K562 (cell line): ENCODE results near the gene OXSR1. TPM values are rescaled to one million over a fixed set of nuclear protein-coding genes. Genes with fewer than 3 reads are reported as not detected.

Experiments used
- BCL6 ChIP-seq: fragments of 250-450 bp; sonication (Bioruptor Pico); IDR thresholded peaks from 2 replicates; pipeline ENCODE4 v1.4.0; 2020
- CBFB ChIP-seq: sonication (generic); formaldehyde crosslinking; IDR thresholded peaks from 2 replicates; pipeline ENCODE4 v1.4.0; 2020; ENCODE audit warnings: mild to moderate bottlenecking, missing genetic modification reagents
- ETS1 ChIP-seq: conservative IDR thresholded peaks from 2 replicates; pipeline ENCODE4 v1.6.1; 2011; ENCODE audit warnings: low read depth, mild to moderate bottlenecking, low read length; ENCODE audit not compliant: control insufficient read depth
- FOXM1 ChIP-seq, 2 experiments: fragments of 450-650 bp in 1 of 2; sonication (generic) in 1 of 2; formaldehyde crosslinking in 1 of 2; IDR thresholded peaks; 2 replicates each; pipeline versions ENCODE4 v1.6.1 to v1.9.0; 2017 to 2022; ENCODE audit warnings: low read depth in 2 of 2, mild to moderate bottlenecking in 2 of 2, missing genetic modification reagents in 1 of 2, moderate library complexity in 1 of 2
- NBN ChIP-seq: fragments of 450-650 bp; IDR thresholded peaks from 2 replicates; pipeline ENCODE4 v1.6.1; 2016; ENCODE audit warnings: low read depth, mild to moderate bottlenecking
- NFE2L1 ChIP-seq: fragments of 450-650 bp; IDR thresholded peaks from 2 replicates; pipeline ENCODE4 v1.6.1; 2016; ENCODE audit warnings: missing genetic modification characterization, low read depth, mild to moderate bottlenecking, missing compliant biosample characterization, moderate library complexity, borderline replicate concordance
- NR0B1 ChIP-seq: fragments of 450-650 bp; IDR thresholded peaks from one replicate; pipeline ENCODE4 v1.6.1; 2018; ENCODE audit warnings: mild to moderate bottlenecking, moderate library complexity; ENCODE audit not compliant: partially characterized antibody
- PKNOX1 ChIP-seq: fragments of 450-650 bp; IDR thresholded peaks from 2 replicates; pipeline ENCODE4 v1.6.1; 2016
- SMAD3 ChIP-seq: fragments of 450-650 bp; formaldehyde crosslinking; conservative IDR thresholded peaks from 2 replicates; pipeline ENCODE4 v1.4.0; 2020; ENCODE audit warnings: mild to moderate bottlenecking
- TEAD2 ChIP-seq: fragments of 450-650 bp; IDR thresholded peaks from 2 replicates; pipeline ENCODE4 v1.6.1; 2016; ENCODE audit warnings: missing genetic modification characterization, control low read depth, missing compliant biosample characterization
- TFE3 ChIP-seq: fragments of 450-650 bp; formaldehyde crosslinking; IDR thresholded peaks from 2 replicates; pipeline ENCODE4 v1.4.0; 2020; ENCODE audit warnings: mild to moderate bottlenecking, mixed read lengths
- THAP12 ChIP-seq: fragments of 250-450 bp; sonication (Bioruptor Pico); IDR thresholded peaks from 2 replicates; pipeline ENCODE4 v1.9.0; 2021; ENCODE audit warnings: mild to moderate bottlenecking, inconsistent platforms
- XRCC4 ChIP-seq: IDR thresholded peaks from one replicate; pipeline ENCODE4 v1.6.1; 2011; ENCODE audit not compliant: insufficient read depth, insufficient read length; ENCODE audit errors: extremely low read depth
- ZNF175 ChIP-seq: fragments of 200-800 bp; sonication (Bioruptor generic); IDR thresholded peaks from 2 replicates; pipeline ENCODE4 v1.6.1; 2016; ENCODE audit warnings: low read depth, mild to moderate bottlenecking, missing genetic modification characterization, missing compliant biosample characterization
- ZNF263 ChIP-seq: sonication (generic); formaldehyde crosslinking; IDR thresholded peaks from 2 replicates; pipeline ENCODE4 v1.8.0; 2022; ENCODE audit warnings: mild to moderate bottlenecking, missing genetic modification reagents, borderline replicate concordance
- ZNF41 ChIP-seq: fragments of 250-450 bp; sonication (Bioruptor Pico); conservative IDR thresholded peaks from 2 replicates; pipeline ENCODE4 v1.4.0; 2020; ENCODE audit warnings: mild to moderate bottlenecking
- ZNF740 ChIP-seq, 3 experiments: fragments of 200-800 bp in 1 of 3; sonication (Bioruptor generic) in 1 of 3; sonication (generic) in 1 of 3; formaldehyde crosslinking in 1 of 3; IDR thresholded peaks; 2 replicates each; pipeline versions ENCODE4 v1.6.1 to v1.8.0; 2016 to 2022; ENCODE audit warnings: mild to moderate bottlenecking in 2 of 3, missing compliant biosample characterization in 2 of 3, missing genetic modification characterization in 2 of 3, missing genetic modification reagents in 1 of 3
- polyA plus RNA-seq, 8 experiments: library from polyadenylated mRNA; depleted of rRNA in 4 of 8; stranded (reverse) in 5 of 8; unstranded in 3 of 8; fragments of >200 nt; fragmentation: Nextera tagmentation in 2 of 8; fragmentation: Illumina TruSeq in 1 of 8; extraction: Ambion mirVana in 2 of 8; extraction: Trizol in 1 of 8; gene quantifications; 2 replicates each; pipeline versions ENCODE4 v1.2.1 to v1.2.3, GENCODE V29; 2011 to 2014; ENCODE audit warnings: inconsistent platforms in 1 of 8, missing spikeins in 1 of 8
- total RNA-seq, 7 experiments: library from RNA; depleted of rRNA in 6 of 7; stranded (reverse); fragments of >200 nt in 6 of 7; fragmentation: Illumina TruSeq in 2 of 7; extraction: Trizol in 2 of 7; gene quantifications; 2 replicates each; pipeline versions ENCODE4 v1.2.1 to v1.2.3, GENCODE V29; 2011 to 2021; ENCODE audit warnings: low replicate concordance in 1 of 7

Gene OXSR1
- total and polyA plus RNA-seq, 9 of the 15 experiments (the other 6 are each of a cell fraction or from before 2014, with no cell fraction given) = 15.7 to 87.6 (median 48.7) TPM

GRCh38 chr3:38164952-38165721, at the start of gene OXSR1 (continued):
- no peak for TF ChIP-seq NR0B1
- TF ChIP-seq ZNF740 (CRISPR knock-in tag; IDR thresholded peaks at IDR 0.05) = no peak
- TF ChIP-seq ZNF740 (tag; IDR thresholded peaks at IDR 0.05) = no peak
- no peak for TF ChIP-seq ZNF263 (CRISPR knock-in tag)
- peak; percentile 100 for TF ChIP-seq NBN
- TF ChIP-seq THAP12 (CRISPR knock-in tag) = peak; percentile 52
- no peak for TF ChIP-seq XRCC4
- no peak for TF ChIP-seq TFE3 (CRISPR knock-in tag)
- no peak for TF ChIP-seq ETS1
- TF ChIP-seq ZNF175 (CRISPR knock-in tag) = peak; percentile 78; the same call in 1 of the 2 replicates
- TF ChIP-seq NFE2L1 = no peak
- no peak; the same call in 1 of the 2 replicates for TF ChIP-seq FOXM1 (IDR thresholded peaks at IDR 0.05; ENCODE audit: low read depth)
- TF ChIP-seq FOXM1 (CRISPR knock-in tag; IDR thresholded peaks at IDR 0.05; ENCODE audit: low read depth) = 0 out of 2 replicates have a peak, but pooled peaks have one; percentile 11
- TF ChIP-seq PKNOX1 = peak; percentile 99
- TF ChIP-seq SMAD3 (CRISPR knock-in tag) = no peak
- no peak for TF ChIP-seq BCL6 (CRISPR knock-in tag)
- TF ChIP-seq TEAD2 = no peak
- no peak for TF ChIP-seq ZNF41 (CRISPR knock-in tag)
- peak; percentile 67; the same call in 1 of the 2 replicates for TF ChIP-seq CBFB (CRISPR knock-in tag)
